Breast epithelium (tissue), 4 donors: ENCODE data around the gene HBA1. TPM values are rescaled to one million over a fixed set of nuclear protein-coding genes. Genes with fewer than 3 reads are reported as not detected.

ENCODE experiments used
- DNase-seq, 2 donors: peaks; one replicate each; pipeline ENCODE4 v3.0.0-alpha.2; 2019; ENCODE audit warnings: low spot score in 2 of 2
- H3K27ac ChIP-seq, 2 donors: fragments of 200-600 bp; sonication (generic) in 1 of 2; one replicate each; pipeline ENCODE4 v1.5.1; 2016 to 2019; ENCODE audit warnings: mild to moderate bottlenecking in 1 of 2
- H3K27me3 ChIP-seq, 2 donors: fragments of 200-600 bp; sonication (generic) in 1 of 2; one replicate each; pipeline versions ENCODE4 v1.5.1 to v1.6.0; 2017 to 2019; ENCODE audit warnings: control low read depth in 1 of 2, mild to moderate bottlenecking in 1 of 2
- H3K36me3 ChIP-seq: fragments of 200-600 bp; one replicate; pipeline ENCODE4 v1.5.1; 2019
- H3K4me1 ChIP-seq, 2 donors: fragments of 200-600 bp; sonication (generic); one replicate each; pipeline ENCODE4 v1.5.1; 2016 to 2019; ENCODE audit warnings: control low read depth in 1 of 2
- H3K4me3 ChIP-seq, 3 donors: fragments of 200-600 bp; sonication (generic); 1 replicate in 2 of 3; 2 replicates in 1 of 3; pipeline ENCODE4 v1.5.1; 2016 to 2019; ENCODE audit warnings: mild to moderate bottlenecking in 3 of 3, moderate library complexity in 2 of 3
- H3K9me3 ChIP-seq, 2 donors: fragments of 200-600 bp; sonication (generic) in 1 of 2; one replicate each; pipeline ENCODE4 v1.5.1; 2016 to 2019; ENCODE audit warnings: control low read depth in 1 of 2
- POLR2A ChIP-seq: fragments of 450-650 bp; IDR thresholded peaks from one replicate; pipeline ENCODE4 v1.6.1; 2016; ENCODE audit warnings: antibody characterized with exemption, mild to moderate bottlenecking, moderate library complexity
- POLR2AphosphoS5 ChIP-seq, 3 donors: sonication (generic); formaldehyde crosslinking; IDR thresholded peaks; one replicate each; pipeline ENCODE4 v1.6.1; 2017; ENCODE audit warnings: antibody characterized with exemption in 3 of 3
- intact Hi-C: fragments of 100-400 bp; cut with DNase I; formaldehyde crosslinking; loops from one replicate; pipeline ENCODE4 v1.15.1; 2023; ENCODE audit warnings: low total_unique reads
- total RNA-seq, 3 donors: library from RNA; depleted of rRNA; stranded (reverse); fragments of >200 nt; gene quantifications; one replicate each; pipeline ENCODE4 v1.1.0, GENCODE V29; 2016
- TF ChIP-seq, protein P1 (sequence below), 3 donors: fragments of 450-650 bp; IDR thresholded peaks; one replicate each; pipeline ENCODE4 v1.5.1; 2016 to 2017; ENCODE audit warnings: antibody characterized with exemption in 3 of 3, mild to moderate bottlenecking in 3 of 3, moderate library complexity in 3 of 3

HBA1 gene
- total RNA-seq, 3 donors from 2014 or later = 5.6 to 15.2 (median 10.4) TPM

- intact Hi-C loops = no loop called here
- H3K4me3 ChIP-seq = no peak overlapping the region
Measured at GRCh38 chr16:185213-185612, 8.7 kb downstream of the HBA1 start.

GRCh38 chr16:185691-186090 is 9.2 kb downstream of the HBA1 start:
- peaks cover 9% of the 10 kb centered on the region for H3K36me3 ChIP-seq

More at GRCh38 chr16:185213-185612, 8.7 kb downstream of the HBA1 start:
- TF ChIP-seq POLR2AphosphoS5 (IDR thresholded peaks at IDR 0.05) = no peak
- no peak for TF ChIP-seq POLR2A
- H3K9me3 ChIP-seq = no peaks in the 10 kb centered on the region
- H3K27me3 ChIP-seq = peaks cover 6 to 8% of the 10 kb centered on the region in 2 donors
- H3K27ac ChIP-seq = no peak overlapping the region
- peaks cover 11% of the 10 kb centered on the region in 2 donors for H3K4me1 ChIP-seq
- H3K36me3 ChIP-seq = peaks cover 4% of the 10 kb centered on the region
- DNase-seq = no peak

DNA sequence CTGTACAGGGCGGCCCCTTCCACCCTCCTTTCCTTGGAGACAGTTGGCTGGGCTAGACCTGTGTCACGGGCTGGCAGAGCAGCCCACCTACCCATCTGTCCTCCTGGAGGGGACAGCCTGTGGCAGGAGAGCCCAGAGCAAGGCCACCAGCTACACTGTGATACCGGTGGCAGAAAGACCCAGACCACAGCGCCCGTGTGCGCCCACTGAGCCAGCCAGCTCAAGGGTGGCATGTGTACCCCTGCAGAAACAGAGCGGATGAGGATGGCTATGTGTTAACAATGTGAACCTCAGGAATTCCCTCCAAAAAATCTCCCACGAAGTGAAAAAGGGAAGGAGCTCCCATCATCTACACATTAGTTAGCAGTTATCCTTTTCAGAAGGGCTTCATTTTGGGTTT is 10.8 kb downstream of the HBA1 start:
- TF ChIP-seq POLR2A (no peak), POLR2AphosphoS5 (IDR thresholded peaks at IDR 0.05) (no peak)
- TF ChIP-seq, protein P1, sequence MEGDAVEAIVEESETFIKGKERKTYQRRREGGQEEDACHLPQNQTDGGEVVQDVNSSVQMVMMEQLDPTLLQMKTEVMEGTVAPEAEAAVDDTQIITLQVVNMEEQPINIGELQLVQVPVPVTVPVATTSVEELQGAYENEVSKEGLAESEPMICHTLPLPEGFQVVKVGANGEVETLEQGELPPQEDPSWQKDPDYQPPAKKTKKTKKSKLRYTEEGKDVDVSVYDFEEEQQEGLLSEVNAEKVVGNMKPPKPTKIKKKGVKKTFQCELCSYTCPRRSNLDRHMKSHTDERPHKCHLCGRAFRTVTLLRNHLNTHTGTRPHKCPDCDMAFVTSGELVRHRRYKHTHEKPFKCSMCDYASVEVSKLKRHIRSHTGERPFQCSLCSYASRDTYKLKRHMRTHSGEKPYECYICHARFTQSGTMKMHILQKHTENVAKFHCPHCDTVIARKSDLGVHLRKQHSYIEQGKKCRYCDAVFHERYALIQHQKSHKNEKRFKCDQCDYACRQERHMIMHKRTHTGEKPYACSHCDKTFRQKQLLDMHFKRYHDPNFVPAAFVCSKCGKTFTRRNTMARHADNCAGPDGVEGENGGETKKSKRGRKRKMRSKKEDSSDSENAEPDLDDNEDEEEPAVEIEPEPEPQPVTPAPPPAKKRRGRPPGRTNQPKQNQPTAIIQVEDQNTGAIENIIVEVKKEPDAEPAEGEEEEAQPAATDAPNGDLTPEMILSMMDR (IDR thresholded peaks at IDR 0.05) = no peak
- Histone ChIP-seq H3K9me3 (no peaks in the 10 kb centered on the region), H3K27ac (no peak overlapping the region), H3K4me3 (no peak overlapping the region), H3K27me3 (no peaks in the 10 kb centered on the region), H3K36me3 (peaks cover 16% of the 10 kb centered on the region), H3K4me1 (no peaks in the 10 kb centered on the region)
- no peak for DNase-seq
- intact Hi-C loops = no loop called here

More at GRCh38 chr16:185691-186090, 9.2 kb downstream of the HBA1 start:
- DNase-seq = no peak
- no peaks in the 10 kb centered on the region for H3K9me3 ChIP-seq
- intact Hi-C loops = no loop called here
- H3K4me1 ChIP-seq = peaks cover 6 to 8% of the 10 kb centered on the region in 2 donors
- TF ChIP-seq POLR2AphosphoS5 (IDR thresholded peaks at IDR 0.05) (no peak), POLR2A (no peak)
- TF ChIP-seq, protein P1 (IDR thresholded peaks at IDR 0.05) = no peak
- peaks cover 1 to 3% of the 10 kb centered on the region in 2 donors for H3K27me3 ChIP-seq
- H3K4me3 ChIP-seq = no peak overlapping the region
- H3K27ac ChIP-seq = no peak overlapping the region

DNA sequence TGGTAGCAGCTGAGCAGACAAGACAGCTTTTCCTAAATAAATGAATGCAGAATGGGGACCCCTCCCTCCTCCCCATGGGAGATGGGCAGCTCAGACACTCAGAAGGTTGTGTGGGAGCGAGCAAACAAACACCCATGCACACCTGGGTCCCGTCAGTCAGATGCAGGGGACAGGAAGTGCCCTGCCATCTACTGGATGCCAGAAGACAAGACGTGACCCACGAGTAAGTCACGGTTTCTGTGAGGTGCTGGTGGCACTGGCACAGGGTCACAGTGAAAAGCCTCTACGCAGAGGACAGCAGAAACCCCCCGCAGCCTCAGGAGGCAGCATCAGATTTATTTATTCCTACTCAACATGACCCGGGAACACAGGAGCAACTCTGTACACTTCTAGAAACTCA is 12.2 kb downstream of the HBA1 start:
- intact Hi-C loops = no loop called here
- no peak overlapping the region for H3K27ac ChIP-seq
- H3K4me3 ChIP-seq = no peak overlapping the region
- no peaks in the 10 kb centered on the region for H3K9me3 ChIP-seq
- no peaks in the 10 kb centered on the region for H3K4me1 ChIP-seq
- peaks cover 16% of the 10 kb centered on the region for H3K36me3 ChIP-seq
- no peaks in the 10 kb centered on the region for H3K27me3 ChIP-seq
- no peak for DNase-seq
- no peak for TF ChIP-seq POLR2A
- TF ChIP-seq, protein P1 (IDR thresholded peaks at IDR 0.05) = no peak
- TF ChIP-seq POLR2AphosphoS5 (IDR thresholded peaks at IDR 0.05) = no peak

- no peak overlapping the region for H3K27ac ChIP-seq
- no peaks in the 10 kb centered on the region for H3K4me1 ChIP-seq
- intact Hi-C loops = no loop called here
- H3K4me3 ChIP-seq = no peak overlapping the region
- TF ChIP-seq POLR2A (no peak), POLR2AphosphoS5 (IDR thresholded peaks at IDR 0.05) (no peak)
- TF ChIP-seq, protein P1 (IDR thresholded peaks at IDR 0.05) = no peak
- no peaks in the 10 kb centered on the region for H3K9me3 ChIP-seq
- H3K27me3 ChIP-seq = no peaks in the 10 kb centered on the region
- no peak for DNase-seq
- peaks cover 16% of the 10 kb centered on the region for H3K36me3 ChIP-seq
Measured at GRCh38 chr16:189604-190186, 13.2 kb downstream of the HBA1 start.
